RWPE2 (cell line): ENCODE results near the gene N4BP2.
"Not testable (repeated sequence)": the region's sequence is repeated elsewhere in the genome, so short reads cannot be mapped to it uniquely, and the experiment has no call there.

Experiments used
- ATAC-seq: fragments of 200-7000 bp; cut with Tn5 transposase; 3 replicates; pipeline ENCODE4 v1.9.1; 2021; ENCODE audit warnings: low read depth
- DNase-seq: peaks from one replicate; pipeline ENCODE4 v3.0.0-alpha.2; 2020; ENCODE audit warnings: low spot score
- H3K27ac ChIP-seq: fragments of 450-650 bp; 2 replicates; pipeline ENCODE4 v1.5.1; 2017; ENCODE audit warnings: mild to moderate bottlenecking; ENCODE audit not compliant: poor library complexity, severe bottlenecking
- H3K27me3 ChIP-seq: fragments of 250-450 bp; sonication (Bioruptor Pico); 2 replicates; pipeline ENCODE4 v1.5.1; 2021; ENCODE audit warnings: mild to moderate bottlenecking, moderate library complexity; ENCODE audit not compliant: insufficient read depth, poor library complexity, severe bottlenecking
- H3K36me3 ChIP-seq: fragments of 250-450 bp; sonication (Bioruptor Pico); 2 replicates; pipeline ENCODE4 v1.5.1; 2020; ENCODE audit warnings: low read depth, mild to moderate bottlenecking, moderate library complexity
- H3K4me1 ChIP-seq: fragments of 250-450 bp; sonication (Bioruptor Pico); 2 replicates; pipeline ENCODE4 v1.5.1; 2021; ENCODE audit warnings: mild to moderate bottlenecking, moderate library complexity; ENCODE audit not compliant: insufficient read depth, poor library complexity, severe bottlenecking
- H3K4me3 ChIP-seq: fragments of 250-450 bp; sonication (Bioruptor Pico); 2 replicates; pipeline ENCODE4 v1.5.1; 2021; ENCODE audit warnings: mild to moderate bottlenecking, moderate library complexity; ENCODE audit not compliant: severe bottlenecking
- H3K9me3 ChIP-seq: fragments of 250-450 bp; sonication (Bioruptor Pico); 2 replicates; pipeline ENCODE4 v1.5.1; 2021; ENCODE audit warnings: mild to moderate bottlenecking, moderate library complexity; ENCODE audit not compliant: severe bottlenecking
- CTCF ChIP-seq: fragments of 450-650 bp; IDR thresholded peaks from one replicate; pipeline ENCODE4 v1.5.1; 2017; ENCODE audit warnings: mild to moderate bottlenecking, moderate library complexity; ENCODE audit not compliant: poor library complexity, severe bottlenecking

N4BP2 gene

GRCh38 chr4:40086421-40086820 lies 29.8 kb downstream of the N4BP2 start:
- no peak for TF ChIP-seq CTCF
- Histone ChIP-seq H3K4me3 (no peak overlapping the region), H3K4me1 (no peaks in the 10 kb centered on the region), H3K9me3 (no peaks in the 10 kb centered on the region), H3K27ac (no peak overlapping the region), H3K27me3 (no peaks in the 10 kb centered on the region), H3K36me3 (no peaks in the 10 kb centered on the region)
- no peak for ATAC-seq
- no peak for DNase-seq

GRCh38 chr4:40087799-40088366 lies 31.2 kb downstream of the N4BP2 start:
- TF ChIP-seq CTCF: no peak
- Histone ChIP-seq H3K9me3 (no peaks in the 10 kb centered on the region), H3K27ac (no peak overlapping the region), H3K36me3 (no peaks in the 10 kb centered on the region), H3K4me1 (no peaks in the 10 kb centered on the region), H3K27me3 (no peaks in the 10 kb centered on the region), H3K4me3 (no peak overlapping the region)
- DNase-seq (no peak), ATAC-seq (no peak)

GRCh38 chr4:40093400-40093799 lies 36.8 kb downstream of the N4BP2 start:
- H3K36me3 ChIP-seq, H3K9me3 ChIP-seq, H3K4me1 ChIP-seq, ATAC-seq, H3K4me3 ChIP-seq, H3K27me3 ChIP-seq, DNase-seq, H3K27ac ChIP-seq: not testable (repeated sequence)

- DNase-seq: no peak
- H3K9me3 ChIP-seq: no peaks in the 10 kb centered on the region
- H3K27ac ChIP-seq: no peak overlapping the region
- H3K4me1 ChIP-seq: no peaks in the 10 kb centered on the region
- TF ChIP-seq CTCF: no peak
- ATAC-seq: no peak
- no peaks in the 10 kb centered on the region for H3K36me3 ChIP-seq
- no peaks in the 10 kb centered on the region for H3K27me3 ChIP-seq
- H3K4me3 ChIP-seq: no peak overlapping the region
These were observed 42.4 kb downstream of the N4BP2 start for GRCh38 chr4:40099010-40099409.

- DNase-seq, H3K27ac ChIP-seq, H3K4me3 ChIP-seq, ATAC-seq, H3K9me3 ChIP-seq, H3K4me1 ChIP-seq, H3K27me3 ChIP-seq: not testable (repeated sequence)
- peaks cover 10% of the 10 kb centered on the region; the same call in 1 of the 2 replicates for H3K36me3 ChIP-seq
These were observed 50.5 kb downstream of the N4BP2 start for GRCh38 chr4:40107150-40107549.

GRCh38 chr4:40112027-40112792 lies 55.6 kb downstream of the N4BP2 start:
- ATAC-seq (no peak), DNase-seq (no peak)
- H3K4me1 ChIP-seq: no peaks in the 10 kb centered on the region
- no peaks in the 10 kb centered on the region for H3K9me3 ChIP-seq
- H3K4me3 ChIP-seq: no peak overlapping the region
- H3K27ac ChIP-seq: no peak overlapping the region
- no peak for TF ChIP-seq CTCF
- no peaks in the 10 kb centered on the region for H3K27me3 ChIP-seq
- peaks cover 10% of the 10 kb centered on the region; the same call in 1 of the 2 replicates for H3K36me3 ChIP-seq
